DMS153 treated with DMSO at 0.1 percent for 48 hours (cell line): ENCODE data around the gene SH2D5.
"Not testable (repeated sequence)": the region's sequence is repeated elsewhere in the genome, so short reads cannot be mapped to it uniquely, and the experiment has no call there.

Experiments
- DNase-seq: peaks from one replicate; lab custom pipeline; 2025; ENCODE audit not compliant: unreplicated experiment; lab: John Stamatoyannopoulos, UW

SH2D5 gene

DNA sequence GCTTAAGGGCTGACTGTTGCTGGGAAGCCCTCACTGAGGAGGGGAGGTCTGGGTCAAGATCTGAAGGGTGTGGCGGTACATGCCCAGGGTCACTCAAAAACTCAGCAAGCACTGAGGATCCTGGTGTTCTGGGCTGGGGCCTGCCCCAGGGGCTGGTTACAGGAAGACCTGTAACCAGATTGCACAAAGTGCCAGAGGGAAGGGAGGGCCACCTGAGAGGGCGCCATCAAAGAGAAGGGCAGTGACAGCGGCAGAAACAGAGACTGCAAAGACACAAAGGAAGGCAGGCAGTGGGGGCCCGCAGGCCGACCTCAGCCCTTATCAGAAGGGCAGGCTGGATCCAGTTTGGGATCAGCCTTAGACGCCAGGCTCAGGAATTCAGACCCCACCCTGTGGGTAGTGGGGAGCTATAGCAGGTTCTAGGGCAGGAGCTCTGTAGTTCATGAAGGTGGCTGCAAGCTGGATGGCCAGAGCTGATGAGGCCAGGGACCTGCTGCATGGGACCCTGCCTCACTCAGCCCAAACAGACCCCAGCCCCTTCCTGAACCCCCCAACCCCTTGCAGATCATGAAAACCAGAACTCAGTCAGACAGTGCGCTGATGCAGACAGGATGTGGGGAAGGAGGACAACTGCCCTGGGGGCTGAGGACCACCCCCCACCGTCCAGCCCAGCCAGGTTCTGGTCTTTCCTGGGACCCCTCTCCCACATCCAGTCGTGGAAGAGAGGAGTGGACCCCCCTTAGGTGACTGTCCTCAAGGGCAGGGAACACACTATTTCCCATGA is 3.9 kb downstream of the SH2D5 start:
- DNase-seq = no peak

DNA sequence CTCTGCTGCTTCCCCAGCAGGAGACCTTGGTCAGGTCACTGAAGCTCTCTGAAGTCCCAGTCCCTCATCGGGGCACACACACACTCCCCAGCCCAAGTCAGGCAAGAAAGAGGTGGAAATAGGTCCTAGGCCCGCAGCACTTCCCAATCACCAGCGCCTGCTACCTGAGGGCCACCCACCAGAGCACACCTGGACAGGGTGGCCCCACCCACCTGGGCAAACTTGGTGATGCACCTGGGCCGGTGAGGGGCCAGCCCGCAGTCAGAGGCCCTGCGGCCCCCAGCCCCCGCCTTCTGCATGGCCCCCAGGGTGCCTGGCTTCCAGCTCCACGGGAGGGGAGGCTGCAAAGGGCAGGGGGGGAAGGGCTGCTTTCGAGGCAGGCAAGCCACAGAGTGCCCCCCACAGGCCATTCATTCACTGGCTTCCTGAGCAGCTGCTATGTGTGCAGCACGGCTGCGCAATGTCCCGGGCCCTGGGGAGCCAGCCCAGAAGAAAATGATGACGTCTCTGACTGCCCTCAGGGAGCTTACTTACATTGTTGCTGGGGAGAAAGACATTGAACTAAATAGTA is 4.7 kb downstream of the SH2D5 start:
- no peak for DNase-seq

DNA sequence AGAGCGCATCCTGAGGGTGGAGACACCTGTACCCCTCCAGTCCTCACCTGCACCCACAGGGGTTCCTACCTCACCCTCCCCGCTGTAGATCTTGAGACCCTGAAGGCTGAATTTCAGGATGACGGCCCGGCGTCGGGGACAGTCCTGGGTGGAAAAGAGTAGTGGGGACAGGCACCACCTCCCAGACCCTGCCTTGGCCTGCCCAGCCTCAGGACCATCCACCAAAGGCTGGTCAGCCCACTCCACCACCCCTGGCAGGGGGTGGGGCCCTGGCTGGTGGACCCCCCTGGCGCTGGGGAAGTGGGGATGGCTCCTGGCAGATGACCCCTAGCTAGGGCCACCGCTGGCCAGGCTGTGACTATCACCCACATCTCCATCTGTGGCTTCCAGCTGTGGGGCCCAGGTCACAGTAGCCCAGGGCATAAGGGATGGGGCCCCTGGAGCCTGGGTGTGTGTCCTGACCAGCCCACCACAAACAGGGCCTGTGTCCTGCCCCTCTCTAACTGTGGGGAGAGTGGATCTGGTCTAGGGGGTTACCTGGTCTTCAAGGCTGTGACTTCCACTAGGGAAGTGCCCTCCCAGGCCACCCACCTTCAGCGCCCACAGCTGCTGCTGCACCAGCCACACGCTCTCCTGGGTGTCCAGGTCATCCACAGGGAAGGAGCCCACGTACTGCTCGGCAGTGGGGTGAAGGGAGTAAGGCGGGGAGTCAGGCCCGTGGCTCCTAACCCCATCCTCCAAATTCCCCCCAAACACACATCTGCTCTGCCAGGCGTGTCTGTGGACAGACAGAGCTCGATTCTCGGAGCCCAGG is 5.4 kb downstream of the SH2D5 start:
- no peak for DNase-seq

DNA sequence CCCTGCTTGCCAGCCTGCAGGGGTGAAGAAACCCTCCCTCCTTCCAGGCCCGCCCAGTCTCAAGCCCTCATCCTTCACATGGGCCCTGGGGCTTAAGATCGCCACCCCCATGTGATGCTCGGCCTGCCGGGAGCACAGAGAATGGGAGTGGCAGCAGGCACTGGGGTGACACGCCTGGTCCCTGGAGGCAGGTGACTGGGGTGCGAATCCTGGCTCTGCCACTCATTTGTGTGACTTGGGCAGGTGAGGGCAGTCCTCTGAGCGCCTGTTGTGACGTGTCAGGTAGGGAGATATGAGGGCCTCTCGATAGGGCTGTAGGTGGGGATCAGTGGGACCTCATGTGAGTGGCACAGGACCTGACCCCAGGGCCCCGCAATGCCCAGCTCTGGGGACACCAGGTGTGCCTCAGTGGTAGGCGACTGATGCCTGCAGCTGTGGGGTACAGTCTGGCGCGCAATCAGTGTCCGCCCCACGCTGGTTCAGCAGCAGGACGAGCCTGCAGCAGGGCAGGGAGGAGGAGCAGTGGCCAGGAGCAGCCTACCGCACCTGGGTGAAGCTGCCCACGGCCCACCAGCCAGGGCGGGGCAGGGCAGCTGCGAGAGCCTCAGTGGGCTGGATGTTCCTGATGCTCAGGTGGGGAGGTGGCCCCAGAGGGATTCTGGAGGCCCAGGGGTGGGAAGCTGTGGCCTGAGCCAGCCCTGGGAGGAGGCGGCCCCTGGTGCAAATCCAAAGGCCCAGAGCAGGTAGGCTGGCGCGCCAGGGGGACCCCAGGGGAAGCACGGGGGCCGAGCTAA is 6.2 kb downstream of the SH2D5 start:
- no peak for DNase-seq

DNA sequence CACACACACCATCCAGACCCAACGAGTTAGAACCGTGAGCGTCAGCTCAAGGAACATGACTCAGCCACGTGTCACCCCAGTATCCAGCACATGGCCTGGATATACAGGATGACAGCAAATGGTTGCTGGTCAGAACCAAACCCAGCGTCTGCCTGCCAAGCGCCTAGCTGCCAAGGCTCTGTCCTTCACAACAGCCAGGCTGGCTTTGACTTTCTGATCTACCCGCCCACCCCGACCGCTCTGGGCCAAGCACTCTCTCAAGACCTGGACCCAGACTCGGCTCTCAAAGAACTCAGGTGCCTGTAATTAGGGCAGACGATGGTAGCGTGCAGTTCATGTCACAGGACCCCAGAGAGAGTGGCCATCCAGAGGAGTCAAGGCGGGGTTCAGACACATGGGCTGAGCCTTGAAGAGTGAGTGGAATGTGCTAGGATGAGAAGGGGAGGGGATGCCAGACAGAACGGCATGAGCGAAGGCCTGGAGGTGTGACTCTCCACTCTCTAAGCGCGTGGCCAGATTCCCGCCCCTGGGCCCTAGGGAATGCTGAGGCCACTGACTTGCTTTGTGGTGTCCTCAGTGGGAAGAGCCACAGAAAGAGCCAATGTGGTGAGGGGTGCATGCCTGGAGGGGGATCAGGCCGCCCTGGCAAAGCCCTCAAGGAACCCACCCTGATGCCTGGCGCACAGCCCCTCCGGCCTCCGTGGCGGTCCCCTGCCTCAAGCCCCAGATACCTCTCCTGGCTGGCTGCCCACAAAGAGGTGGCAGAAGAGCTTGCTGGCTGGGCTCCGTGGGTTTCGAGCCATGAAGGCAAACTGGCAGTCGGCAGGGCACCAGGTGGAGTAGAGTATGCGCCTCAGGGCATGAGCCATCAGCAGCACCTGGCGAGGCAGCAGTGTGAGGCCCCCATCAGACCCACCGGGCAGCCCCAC is 7.0 kb downstream of the SH2D5 start:
- no peak for DNase-seq

DNA sequence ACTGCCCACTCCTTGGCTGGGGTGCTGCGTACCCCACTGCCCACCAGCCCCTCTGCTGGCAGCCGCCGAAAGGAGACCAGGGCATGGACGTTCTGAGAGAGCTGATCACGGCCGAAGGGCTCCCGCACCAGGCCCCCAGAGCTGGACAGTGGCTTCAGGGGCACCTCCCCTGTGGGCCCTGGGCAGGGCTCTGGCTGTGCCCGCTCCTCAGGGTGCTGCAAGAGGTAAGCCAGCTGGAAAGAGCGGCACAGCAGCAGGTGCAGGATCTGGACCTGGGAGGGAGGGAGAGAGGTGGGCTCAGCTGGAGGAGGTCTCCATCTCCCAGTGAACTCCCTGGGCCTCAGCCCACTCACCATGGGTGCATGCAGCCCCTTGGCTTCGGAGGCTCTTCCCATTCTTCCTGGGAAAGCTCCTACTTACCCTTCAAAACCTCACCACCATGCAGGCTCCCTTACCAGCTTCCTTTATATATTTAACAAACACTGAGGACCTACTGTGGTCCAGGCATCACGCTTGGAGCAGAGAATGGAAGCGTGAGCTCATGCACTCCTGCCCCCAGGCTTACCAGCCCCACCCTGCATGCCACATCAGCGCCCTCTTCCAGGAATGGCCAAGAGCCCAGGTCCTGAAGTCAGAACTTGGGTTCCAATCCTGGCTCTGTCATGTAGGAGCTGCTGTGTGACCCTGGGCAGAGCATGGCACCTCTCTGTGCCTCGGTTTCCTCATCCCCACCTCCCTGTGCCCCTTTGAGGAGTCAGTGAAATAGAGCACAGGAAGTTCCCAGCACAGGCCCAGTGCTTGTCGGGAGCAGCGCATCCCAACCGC is 7.9 kb downstream of the SH2D5 start:
- no peak for DNase-seq

DNA sequence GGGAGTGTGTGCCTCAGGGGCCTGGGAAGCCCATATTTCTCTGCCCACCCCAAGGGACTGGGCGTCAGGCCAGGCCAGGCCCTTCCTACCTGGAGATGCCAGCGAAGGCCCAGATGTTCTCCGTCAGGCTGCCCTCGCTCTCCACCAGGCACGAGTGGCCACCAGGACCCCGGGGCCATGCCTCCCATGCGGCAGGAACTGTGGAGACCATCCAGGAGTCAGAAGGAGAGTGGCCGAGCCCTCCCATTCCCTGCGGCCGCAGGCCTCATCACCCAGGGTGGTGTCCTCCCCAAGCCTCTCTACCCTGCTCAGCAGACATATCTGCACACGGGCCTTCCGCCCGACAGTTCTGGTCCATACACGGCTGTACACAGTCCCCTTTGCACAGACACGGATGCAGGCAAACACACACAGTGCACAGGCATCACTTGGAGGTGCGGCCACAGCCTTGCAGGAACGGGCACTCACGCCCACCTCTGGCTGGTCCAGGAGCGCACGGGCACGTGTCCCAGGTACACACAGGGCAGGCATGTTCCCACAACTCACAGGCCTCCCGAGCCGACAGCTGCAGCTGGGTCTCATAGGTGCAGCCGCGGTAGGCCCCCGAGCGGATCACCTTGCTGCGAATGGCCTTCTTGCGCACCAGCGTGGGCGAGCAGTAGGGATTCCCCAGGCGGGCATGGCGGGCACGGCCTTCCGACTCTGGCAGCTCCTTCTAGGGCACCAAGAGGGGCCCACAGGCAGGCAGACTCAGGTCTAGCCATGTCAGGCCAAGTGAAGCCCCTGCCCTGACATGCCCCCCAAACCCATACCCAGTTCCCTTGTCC is 8.8 kb downstream of the SH2D5 start:
- no peak for DNase-seq

DNA sequence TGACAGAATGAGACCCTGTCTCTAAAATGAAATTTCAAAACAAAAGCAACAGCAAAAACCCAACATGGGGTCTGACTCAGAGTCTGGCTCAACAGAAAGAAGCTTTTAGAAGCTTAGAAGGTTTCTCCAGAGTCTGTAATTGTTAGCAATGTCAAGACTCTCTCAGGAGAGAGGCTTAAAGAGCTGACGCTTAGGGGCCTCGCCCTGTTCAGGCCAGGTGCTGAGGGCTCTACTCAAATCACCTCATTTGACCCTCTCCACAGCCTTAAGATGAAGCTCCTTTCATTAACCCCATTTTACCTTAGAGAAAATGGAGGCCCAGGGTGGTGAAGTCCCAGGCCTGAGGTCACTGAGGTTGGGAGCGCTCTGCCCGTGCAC is 9.4 kb downstream of the SH2D5 start:
- DNase-seq = no peak

DNA sequence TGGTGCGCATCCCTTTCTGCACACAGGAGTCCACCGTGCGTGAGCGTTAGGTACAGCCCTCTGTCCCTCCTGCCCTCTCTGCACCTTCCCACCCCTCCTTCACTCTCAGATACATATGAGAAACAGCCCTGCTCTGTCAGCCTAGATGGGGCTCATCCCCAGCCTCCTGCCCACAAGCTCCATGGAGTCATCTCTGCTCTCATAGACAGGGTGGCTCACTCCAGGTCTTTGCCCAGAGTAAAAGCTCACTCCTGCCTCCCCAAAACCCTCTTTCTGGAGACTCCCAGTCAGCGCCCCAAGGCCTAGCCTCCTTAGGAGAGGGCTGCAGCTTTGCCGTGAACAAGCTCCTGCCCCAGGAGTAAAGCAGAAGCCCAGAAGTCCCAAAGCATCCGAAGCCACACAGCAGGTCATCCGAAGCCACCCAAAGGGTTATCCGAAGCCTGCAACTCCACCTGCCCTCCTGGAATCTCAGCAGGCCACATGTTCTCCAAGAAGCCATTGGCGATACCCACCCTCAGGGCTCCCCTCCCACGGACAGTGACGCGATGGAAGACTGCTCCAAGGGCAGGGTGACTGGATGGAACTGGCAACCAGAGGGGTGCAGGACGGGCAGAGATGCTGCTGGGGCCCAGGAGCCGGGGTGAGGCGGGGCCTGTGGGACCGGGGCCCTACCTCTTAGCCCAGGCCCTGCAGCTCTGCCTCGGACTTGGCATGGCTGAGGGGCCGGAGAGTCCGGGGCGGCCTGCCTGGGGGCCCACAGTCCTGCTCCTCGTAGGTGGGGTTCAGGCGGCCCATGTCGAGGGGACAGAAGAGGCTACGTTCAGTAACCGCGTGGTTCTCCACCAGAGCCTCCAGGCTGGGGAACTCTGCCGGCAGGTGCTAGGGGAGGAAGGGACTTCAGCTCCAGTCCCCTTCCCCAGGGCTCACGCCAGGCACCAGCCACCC is 11.1 kb downstream of the SH2D5 start:
- DNase-seq = no peak

DNA sequence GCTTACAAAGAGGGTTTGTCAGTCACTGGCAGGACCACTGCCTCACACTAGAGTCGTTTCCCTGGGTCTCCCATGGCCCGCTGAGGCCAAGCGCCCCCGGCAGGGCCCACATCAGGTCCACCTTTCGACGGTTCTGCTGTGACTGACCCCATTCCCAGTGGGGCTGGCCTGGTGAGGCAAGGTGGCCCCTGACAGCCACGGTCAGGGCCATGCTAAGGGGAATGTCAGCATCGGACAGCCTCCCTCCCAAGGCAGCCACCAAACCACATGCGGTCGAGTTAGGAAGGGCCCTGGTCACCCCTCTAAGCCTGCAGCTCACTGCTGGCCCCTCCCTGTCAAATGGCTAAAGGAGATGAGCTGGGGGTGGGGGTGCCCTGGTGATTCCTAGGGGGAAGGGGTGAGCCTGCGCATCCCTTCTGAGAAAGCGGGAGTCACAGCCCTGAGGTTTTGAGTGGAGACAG is 11.8 kb downstream of the SH2D5 start:
- no peak for DNase-seq

DNA sequence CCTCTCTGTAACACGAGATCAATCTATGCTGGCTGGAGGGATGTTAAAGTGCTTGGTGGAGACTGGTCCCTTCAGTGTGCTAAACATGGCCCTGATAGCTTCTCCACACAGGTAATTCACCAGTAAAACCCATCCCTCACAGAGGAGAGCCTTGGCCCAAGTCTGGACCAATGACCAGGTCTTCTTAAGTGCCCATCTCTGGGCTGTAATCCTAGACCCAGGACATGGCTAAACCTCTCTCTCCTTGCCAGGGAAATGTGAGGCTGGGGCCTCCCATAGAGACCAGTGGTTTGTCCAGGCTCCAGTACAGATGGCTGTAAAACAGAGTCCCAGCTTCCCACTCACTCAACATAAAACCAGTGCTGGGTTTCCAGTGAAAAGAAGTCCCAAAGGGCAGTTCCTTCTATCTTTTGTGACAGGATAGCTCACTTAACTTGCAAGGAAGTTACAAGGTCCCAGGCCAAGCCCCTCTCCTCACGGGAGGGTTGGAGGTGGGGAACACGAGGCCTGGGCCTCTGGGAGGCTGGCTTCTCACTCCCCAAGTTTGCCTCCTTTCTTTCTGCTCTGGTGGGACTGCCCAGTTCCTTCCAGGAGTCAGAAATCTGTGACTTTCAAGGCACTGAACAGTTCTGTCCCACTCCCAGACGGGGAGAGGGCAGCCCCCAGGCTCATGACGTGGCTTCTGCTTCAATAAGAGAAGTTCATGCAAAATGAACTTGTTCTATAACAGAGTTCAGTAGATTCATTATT is 12.5 kb downstream of the SH2D5 start:
- DNase-seq = no peak

DNA sequence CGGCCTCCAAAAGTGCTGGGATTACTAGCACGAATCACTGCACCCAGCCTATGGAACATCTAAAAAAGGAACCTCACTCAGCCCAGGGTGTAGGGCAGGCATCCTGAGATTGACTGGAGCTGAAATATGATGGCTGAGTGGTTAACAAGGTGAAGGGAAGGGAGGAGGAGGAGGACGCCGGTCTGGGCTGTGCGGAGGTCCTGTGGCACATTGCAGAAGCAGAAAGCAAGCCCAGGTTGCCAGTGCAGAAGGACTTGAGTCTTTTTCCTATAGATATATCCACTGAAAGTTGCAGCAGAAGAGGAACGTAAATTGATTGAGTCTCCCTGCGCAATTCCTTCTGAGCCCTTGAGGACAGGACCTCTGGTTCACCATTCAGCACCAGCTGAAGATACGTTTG is 13.2 kb downstream of the SH2D5 start:
- DNase-seq = no peak

DNA sequence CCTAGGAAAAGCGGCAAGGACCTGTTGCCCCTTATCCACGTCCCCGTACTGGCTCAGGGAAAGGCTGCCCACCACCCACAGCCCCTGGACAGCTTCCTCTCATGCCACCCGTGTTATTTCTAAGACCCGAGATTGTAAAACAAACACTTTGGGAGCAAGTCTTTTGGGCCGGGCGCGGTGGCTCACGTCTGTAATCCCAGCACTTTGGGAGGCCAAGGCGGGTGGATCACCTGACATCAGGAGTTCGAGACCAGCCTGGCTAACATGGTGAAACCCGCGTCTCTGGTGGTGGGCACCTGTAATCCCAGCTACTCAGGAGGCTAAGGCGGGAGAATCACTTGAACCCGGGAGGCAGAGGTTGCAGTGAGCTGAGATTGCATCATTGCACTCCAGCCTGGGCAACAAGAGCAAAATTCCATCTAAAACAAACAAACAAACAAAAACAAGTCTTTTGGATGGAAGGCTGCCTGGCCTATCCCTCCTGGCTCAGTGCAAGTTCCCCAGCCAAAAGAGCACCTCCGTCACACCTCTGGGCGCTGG is 14.1 kb downstream of the SH2D5 start:
- DNase-seq = not testable (repeated sequence)

DNA sequence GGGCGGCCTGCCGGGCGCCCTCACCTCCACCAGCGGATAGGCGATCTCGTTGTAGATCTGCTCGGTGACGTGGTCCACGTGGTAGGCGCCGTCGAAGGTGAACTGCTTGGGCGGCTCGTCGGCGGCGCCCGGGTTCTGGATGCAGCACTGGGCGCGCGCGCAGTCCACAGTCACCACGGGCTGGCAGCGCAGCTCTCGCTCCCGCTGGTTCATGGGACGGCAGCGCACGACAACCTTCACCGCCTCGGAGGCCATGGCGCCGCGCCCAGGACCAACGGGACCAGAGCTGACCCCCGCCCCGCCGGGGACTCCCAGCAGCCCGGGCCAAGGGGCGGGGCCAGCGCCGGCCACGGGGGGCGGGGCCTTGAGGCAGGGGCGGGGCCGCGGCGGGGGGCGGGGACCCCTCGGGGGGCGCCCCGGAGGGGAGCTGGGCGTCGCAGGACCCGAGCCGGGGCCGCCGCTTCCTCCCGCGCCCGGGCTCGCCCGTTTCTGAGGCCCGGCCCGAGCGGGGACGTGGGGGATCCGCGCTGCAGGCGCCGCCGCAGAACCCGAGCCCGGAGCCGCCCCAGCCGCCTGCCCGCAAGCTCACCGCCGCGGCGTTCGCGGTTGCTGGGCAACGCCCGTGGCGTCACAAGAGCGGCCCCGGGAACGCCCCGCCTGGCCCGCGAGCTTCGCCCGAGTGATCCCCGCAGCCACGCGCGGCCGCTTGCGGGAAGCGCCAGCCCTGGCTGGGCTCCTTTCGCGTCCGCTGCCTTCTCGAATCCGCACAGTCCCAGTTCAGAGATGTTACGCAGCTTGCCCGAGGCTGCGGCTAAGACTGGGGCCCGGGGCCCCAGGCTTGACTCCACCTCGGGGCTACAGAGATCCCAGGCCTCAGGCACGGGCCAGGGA is 14.8 kb downstream of the SH2D5 start, which contains the start of gene KIF17:
KIF17 (minus strand) TSS at position 556 of the 891 bp plus-strand sequence; CDS start at position 255, 301 bp downstream.
- DNase-seq = peak; percentile 35

DNA sequence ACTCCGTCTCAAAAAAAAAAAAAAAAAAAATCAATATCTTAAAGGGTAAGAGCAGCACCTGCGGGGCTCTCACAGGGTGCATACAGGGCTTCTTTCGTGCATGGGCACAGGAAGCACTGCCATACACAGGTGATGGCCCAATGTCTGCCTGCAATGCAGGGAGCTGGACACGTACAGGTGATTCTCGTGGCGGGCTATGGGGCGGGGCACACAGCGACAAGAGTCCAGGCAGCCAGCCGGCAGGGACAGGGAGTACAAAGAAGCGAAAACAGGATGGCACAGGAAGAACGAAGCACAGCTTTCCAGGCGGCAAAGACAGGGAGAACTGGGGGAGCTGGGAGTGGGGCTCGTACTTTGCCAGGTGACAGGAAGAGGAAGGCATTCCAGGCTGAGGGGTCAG is 16.3 kb downstream of the SH2D5 start:
- DNase-seq = no peak
